GM12878 (cell line): ENCODE results near the gene MMP10. TPM values are rescaled to one million over a fixed set of nuclear protein-coding genes. Genes with fewer than 3 reads are reported as not detected.

Experiments used
- ATAC-seq: fragments of 200-7000 bp; cut with Tn5 transposase; 3 replicates; pipeline ENCODE4 v1.9.1; 2020; ENCODE audit warnings: mild to moderate bottlenecking, moderate library complexity
- BruUV-seq: library from RNA; stranded (reverse); fragments of 400-500 nt; replicated peaks from 2 replicates; lab custom pipeline; 2021; lab: Mats Ljungman, UMichigan
- CTCF ChIA-PET: fragments of 300-600 bp; sonication (Branson Sonifier 250); formaldehyde crosslinking; extraction: SDS; loops from one replicate; lab custom pipeline; 2021; ENCODE audit warnings: inconsistent platforms; lab: Yijun Ruan, JAX
- POLR2A ChIA-PET: fragments of 350-600 bp; formaldehyde crosslinking; extraction: SDS; loops from one replicate; lab custom pipeline; 2021; ENCODE audit warnings: inconsistent platforms; lab: Charles Lee
- RAD21 ChIA-PET: fragments of 300-600 bp; sonication (Branson Sonifier 250); formaldehyde crosslinking; loops from one replicate; lab custom pipeline; 2023; ENCODE audit warnings: antibody characterized with exemption; ENCODE audit not compliant: unreplicated experiment; lab: Charles Lee
- SMC1A ChIA-PET: fragments of 300-600 bp; sonication (Branson Sonifier 250); formaldehyde crosslinking; loops from one replicate; lab custom pipeline; 2023; ENCODE audit not compliant: unreplicated experiment, uncharacterized antibody; lab: Charles Lee
- DNase-seq: peaks from one replicate; pipeline ENCODE4 v3.0.0-alpha.2; 2011; ENCODE audit warnings: low read depth, low spot score
- FAIRE-seq: peaks from 3 replicates; lab custom pipeline; 2011; peaks lifted over from hg19 to GRCh38; lab: Jason Lieb, UNC
- H2AFZ ChIP-seq: 2 replicates; pipeline ENCODE4 v1.6.0; 2011; ENCODE audit warnings: low read depth, low read length, control low read depth; ENCODE audit not compliant: control insufficient read depth
- H3K27ac ChIP-seq: 2 replicates; pipeline ENCODE4 v1.5.1; 2011; ENCODE audit warnings: control low read depth; ENCODE audit not compliant: control insufficient read depth, insufficient read depth
- H3K27me3 ChIP-seq, 2 experiments: replicated peaks in 1 of 2; 2 replicates each; pipeline versions ENCODE4 v1.6.0 to v1.6.1; 2011; ENCODE audit warnings: low read length in 1 of 2; ENCODE audit not compliant: control insufficient read depth in 2 of 2, insufficient read depth in 2 of 2
- H3K36me3 ChIP-seq, 2 experiments: 2 replicates each; pipeline ENCODE4 v1.5.1; 2011; ENCODE audit warnings: low read length in 1 of 2; ENCODE audit not compliant: control insufficient read depth in 2 of 2, insufficient read depth in 2 of 2
- H3K4me1 ChIP-seq: 2 replicates; pipeline ENCODE4 v1.6.1; 2011; ENCODE audit warnings: mild to moderate bottlenecking, low read length, moderate library complexity, mixed read lengths; ENCODE audit not compliant: control insufficient read depth, insufficient read depth
- H3K4me2 ChIP-seq: 2 replicates; pipeline ENCODE4 v1.6.0; 2011; ENCODE audit warnings: control low read depth; ENCODE audit not compliant: control insufficient read depth, insufficient read depth
- H3K4me3 ChIP-seq: fragments of 200-600 bp; sonication (generic); 2 replicates; pipeline ENCODE4 v1.5.1; 2016
- H3K79me2 ChIP-seq: 2 replicates; pipeline ENCODE4 v1.6.0; 2011; ENCODE audit warnings: low read length; ENCODE audit not compliant: control insufficient read depth, insufficient read depth
- H3K9ac ChIP-seq: 2 replicates; pipeline ENCODE4 v1.8.0; 2011; ENCODE audit warnings: low read length, control low read depth, mixed read lengths; ENCODE audit not compliant: control insufficient read depth, insufficient read depth
- H3K9me3 ChIP-seq: replicated peaks from 3 replicates; pipeline ENCODE4 v1.5.1; 2011; ENCODE audit warnings: mild to moderate bottlenecking, low read length; ENCODE audit not compliant: control insufficient read depth, insufficient read depth
- H4K20me1 ChIP-seq: 2 replicates; pipeline ENCODE4 v1.6.0; 2011; ENCODE audit not compliant: control insufficient read depth, insufficient read depth
- BRCA1 ChIP-seq: IDR thresholded peaks from 2 replicates; pipeline ENCODE4 v1.6.1; 2011; ENCODE audit warnings: low read depth, low read length, improper control_type of control experiment
- CTCF ChIP-seq, 3 experiments: IDR thresholded peaks in 2 of 3; conservative IDR thresholded peaks in 1 of 3; 2 replicates each; pipeline ENCODE4 v1.5.1; 2011; ENCODE audit warnings: low read depth in 3 of 3, low read length in 3 of 3, mild to moderate bottlenecking in 3 of 3, control low read depth in 2 of 3, moderate library complexity in 2 of 3, inconsistent platforms in 1 of 3, mixed read lengths in 1 of 3; ENCODE audit not compliant: control insufficient read depth in 2 of 3, insufficient read depth in 1 of 3; ENCODE audit errors: extremely low read depth in 1 of 3
- LARP7 ChIP-seq: fragments of 450-650 bp; IDR thresholded peaks from 2 replicates; pipeline ENCODE4 v1.6.1; 2017; ENCODE audit warnings: mild to moderate bottlenecking
- NFYA ChIP-seq: IDR thresholded peaks from 2 replicates; pipeline ENCODE4 v1.6.1; 2011; ENCODE audit warnings: low read depth, mild to moderate bottlenecking, low read length, improper control_type of control experiment, borderline replicate concordance
- POLR2AphosphoS2 ChIP-seq: IDR thresholded peaks from 2 replicates; pipeline ENCODE4 v1.6.1; 2011; ENCODE audit warnings: low read depth, mild to moderate bottlenecking, low read length, improper control_type of control experiment, moderate library complexity
- RB1 ChIP-seq: fragments of 450-650 bp; formaldehyde crosslinking; IDR thresholded peaks from 2 replicates; pipeline ENCODE4 v1.6.1; 2017; ENCODE audit warnings: mild to moderate bottlenecking, borderline replicate concordance
- SMAD5 ChIP-seq: IDR thresholded peaks from 2 replicates; pipeline ENCODE4 v1.6.1; 2016; ENCODE audit warnings: antibody characterized with exemption, low read depth
- SMARCA5 ChIP-seq: fragments of 450-650 bp; IDR thresholded peaks from 2 replicates; pipeline ENCODE4 v1.6.1; 2017; ENCODE audit warnings: mild to moderate bottlenecking
- SUZ12 ChIP-seq: fragments of 200-600 bp; sonication (generic); IDR thresholded peaks from one replicate; pipeline ENCODE4 v1.6.1; 2018; ENCODE audit warnings: antibody characterized with exemption, mild to moderate bottlenecking; ENCODE audit not compliant: unreplicated experiment
- ZZZ3 ChIP-seq: IDR thresholded peaks from 2 replicates; pipeline ENCODE4 v1.6.1; 2011; ENCODE audit warnings: low read depth; ENCODE audit not compliant: control insufficient read depth, insufficient read length
- WGBS: methylation state at CpG from one replicate; pipeline ENCODE4 v1.1.6; 2016; ENCODE audit warnings: low lambda C conversion rate; ENCODE audit not compliant: insufficient replicate concordance, insufficient coverage; ENCODE audit errors: missing lambda C conversion rate; 5-methylcytosine and 5-hydroxymethylcytosine counted together
- in situ Hi-C: fragments of 300-500 bp; cut with MboI; formaldehyde crosslinking; loops from 9 replicates; pipeline ENCODE4 v1.14.3; 2018; ENCODE audit warnings: mixed read lengths
- intact Hi-C: fragments of 100-400 bp; cut with micrococcal nuclease; formaldehyde crosslinking; loops from one replicate; pipeline ENCODE4 v1.14.2; 2022; ENCODE audit not compliant: unreplicated experiment
- polyA plus RNA-seq, 11 experiments: library from polyadenylated mRNA; depleted of rRNA in 4 of 11; unstranded in 6 of 11; stranded (reverse) in 5 of 11; fragments of >200 nt; fragmentation: Nextera tagmentation in 4 of 11; fragmentation: Illumina TruSeq in 1 of 11; extraction: Ambion mirVana in 4 of 11; extraction: Trizol in 1 of 11; gene quantifications; 1 replicate in 1 of 11; 2 replicates in 10 of 11; pipeline versions ENCODE4 v1.2.1 to v1.2.3, GENCODE V29; 2011 to 2016; ENCODE audit warnings: inconsistent platforms in 2 of 11, missing spikeins in 2 of 11, low read depth in 1 of 11
- total RNA-seq, 4 experiments: library from RNA; depleted of rRNA in 3 of 4; stranded (reverse); fragments of >200 nt in 3 of 4; fragmentation: Illumina TruSeq in 1 of 4; extraction: Trizol in 1 of 4; gene quantifications; 2 replicates each; pipeline versions ENCODE4 v1.2.1 to v1.2.3, GENCODE V29; 2013 to 2021
- TF ChIP-seq, protein P1 (sequence below): fragments of 450-650 bp; IDR thresholded peaks from 2 replicates; pipeline ENCODE4 v1.6.1; 2018; ENCODE audit warnings: mild to moderate bottlenecking, low read depth, moderate library complexity; ENCODE audit not compliant: partially characterized antibody

MMP10 gene
- total and polyA plus RNA-seq, 10 of the 15 experiments (the other 5 are each of a cell fraction or from before 2014, with no cell fraction given): not detected

- Histone ChIP-seq H3K9me3 (no peaks in the 10 kb centered on the region), H2AFZ (no peak overlapping the region), H3K4me2 (no peak overlapping the region), H3K4me1 (no peaks in the 10 kb centered on the region), H3K79me2 (no peaks in the 10 kb centered on the region), H3K36me3 (no peaks in the 10 kb centered on the region), H3K4me3 (no peak overlapping the region), H3K9ac (no peak overlapping the region), H4K20me1 (no peaks in the 10 kb centered on the region), H3K27me3 (peaks cover 0 to 2% of the 10 kb centered on the region in 2 experiments; a peak in 1 of 4 replicates), H3K27ac (no peak overlapping the region)
- no peak for TF ChIP-seq SUZ12
- peak; percentile 23 to 49 (median 23); a peak in 4 of 6 replicates for TF ChIP-seq CTCF (IDR thresholded peaks at IDR 0.05 in 2 of 3, conservative IDR thresholded peaks at IDR 0.05 in 1 of 3; ENCODE audit: control insufficient read depth in 2 of 3, extremely low read depth in 1 of 3, insufficient read depth in 1 of 3, low read depth in 3 of 3, low read length in 3 of 3)
- CTCF ChIA-PET: interaction anchor here (0.9 kb wide), 1 partner anchor 23 kb away, joined by 3 read pairs; no protein-coding TSS in a partner anchor
- FAIRE-seq (no peak), ATAC-seq (peak; percentile 87), DNase-seq (no peak)
- 19% methylated on average over 19 of the region's 19 CpGs for WGBS
- RAD21 ChIA-PET: interaction anchor here (0.8 kb wide), 1 partner anchor 107 kb away, joined by 3 read pairs; no protein-coding TSS in a partner anchor
- in situ Hi-C loops (no loop called here), intact Hi-C loops (loop anchor here (5.0 kb wide), 2 partner anchors 134 to 249 kb away; no protein-coding TSS in a partner anchor)
- POLR2A ChIA-PET: no interaction called here
- SMC1A ChIA-PET: interaction anchor here (1.0 to 1.3 kb wide), 2 partner anchors 9 to 10 kb away, joined by 4 read pairs; no protein-coding TSS in a partner anchor
- BruUV-seq: no TSS peak
These were observed 27.5 kb upstream of the MMP10 start for GRCh38 chr11:102807921-102808320.

DNA sequence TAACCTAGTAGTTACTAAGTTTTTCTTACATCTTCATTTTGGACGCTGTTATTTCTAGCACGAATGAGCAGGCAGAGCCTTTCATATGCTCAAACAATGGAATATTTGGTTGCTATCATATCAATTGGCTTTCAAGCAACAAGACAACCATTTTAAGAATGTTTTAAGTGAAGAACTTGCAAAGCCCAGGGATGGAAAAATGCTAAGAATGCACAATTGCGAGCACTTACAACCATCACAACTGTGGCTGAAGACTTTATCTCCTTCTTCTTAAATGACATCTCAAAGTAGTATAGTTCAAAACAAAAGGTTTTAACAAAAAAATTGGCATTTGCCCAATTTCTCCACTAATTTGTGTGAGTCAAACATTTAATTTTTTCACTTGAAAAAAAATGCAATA, 25.9 kb upstream of the MMP10 start:
- FAIRE-seq (no peak), DNase-seq (no peak), ATAC-seq (no peak)
- H3K36me3 ChIP-seq: no peaks in the 10 kb centered on the region
- ChIA-PET SMC1A (no interaction called here), POLR2A (no interaction called here), CTCF (interaction anchor here (0.9 to 1.4 kb wide), 2 partner anchors 11 to 134 kb away, joined by 3 read pairs; no protein-coding TSS in a partner anchor), RAD21 (no interaction called here)
- in situ Hi-C loops (no loop called here), intact Hi-C loops (loop anchor here (5.0 kb wide), 2 partner anchors 136 to 251 kb away; no protein-coding TSS in a partner anchor)
- H3K4me2 ChIP-seq: no peak overlapping the region
- 0 out of 4 replicates have a peak, but pooled peaks cover 0 to 2% of the 10 kb centered on the region in 2 experiments for H3K27me3 ChIP-seq
- H4K20me1 ChIP-seq: no peaks in the 10 kb centered on the region
- WGBS: 14% methylated on average over 3 of the region's 3 CpGs
- H2AFZ ChIP-seq: no peak overlapping the region
- no peak overlapping the region for H3K9ac ChIP-seq
- H3K4me1 ChIP-seq: no peaks in the 10 kb centered on the region
- H3K27ac ChIP-seq: no peak overlapping the region
- H3K4me3 ChIP-seq: no peak overlapping the region
- H3K9me3 ChIP-seq: no peaks in the 10 kb centered on the region
- H3K79me2 ChIP-seq: no peaks in the 10 kb centered on the region
- BruUV-seq: no TSS peak
- TF ChIP-seq ZZZ3 (no peak), BRCA1 (no peak), RB1 (no peak), POLR2AphosphoS2 (no peak), SMAD5 (no peak), NFYA (no peak), LARP7 (no peak), SMARCA5 (no peak)
- TF ChIP-seq, protein P1, sequence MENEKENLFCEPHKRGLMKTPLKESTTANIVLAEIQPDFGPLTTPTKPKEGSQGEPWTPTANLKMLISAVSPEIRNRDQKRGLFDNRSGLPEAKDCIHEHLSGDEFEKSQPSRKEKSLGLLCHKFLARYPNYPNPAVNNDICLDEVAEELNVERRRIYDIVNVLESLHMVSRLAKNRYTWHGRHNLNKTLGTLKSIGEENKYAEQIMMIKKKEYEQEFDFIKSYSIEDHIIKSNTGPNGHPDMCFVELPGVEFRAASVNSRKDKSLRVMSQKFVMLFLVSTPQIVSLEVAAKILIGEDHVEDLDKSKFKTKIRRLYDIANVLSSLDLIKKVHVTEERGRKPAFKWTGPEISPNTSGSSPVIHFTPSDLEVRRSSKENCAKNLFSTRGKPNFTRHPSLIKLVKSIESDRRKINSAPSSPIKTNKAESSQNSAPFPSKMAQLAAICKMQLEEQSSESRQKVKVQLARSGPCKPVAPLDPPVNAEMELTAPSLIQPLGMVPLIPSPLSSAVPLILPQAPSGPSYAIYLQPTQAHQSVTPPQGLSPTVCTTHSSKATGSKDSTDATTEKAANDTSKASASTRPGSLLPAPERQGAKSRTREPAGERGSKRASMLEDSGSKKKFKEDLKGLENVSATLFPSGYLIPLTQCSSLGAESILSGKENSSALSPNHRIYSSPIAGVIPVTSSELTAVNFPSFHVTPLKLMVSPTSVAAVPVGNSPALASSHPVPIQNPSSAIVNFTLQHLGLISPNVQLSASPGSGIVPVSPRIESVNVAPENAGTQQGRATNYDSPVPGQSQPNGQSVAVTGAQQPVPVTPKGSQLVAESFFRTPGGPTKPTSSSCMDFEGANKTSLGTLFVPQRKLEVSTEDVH: no peak
